Measurements from ENCODE around the gene SLC6A17.

SLC6A17 gene

GRCh38 chr1:110152133-110152785, 2.0 kb downstream of the SLC6A17 start:
- TF ChIP-seq, protein P1, sequence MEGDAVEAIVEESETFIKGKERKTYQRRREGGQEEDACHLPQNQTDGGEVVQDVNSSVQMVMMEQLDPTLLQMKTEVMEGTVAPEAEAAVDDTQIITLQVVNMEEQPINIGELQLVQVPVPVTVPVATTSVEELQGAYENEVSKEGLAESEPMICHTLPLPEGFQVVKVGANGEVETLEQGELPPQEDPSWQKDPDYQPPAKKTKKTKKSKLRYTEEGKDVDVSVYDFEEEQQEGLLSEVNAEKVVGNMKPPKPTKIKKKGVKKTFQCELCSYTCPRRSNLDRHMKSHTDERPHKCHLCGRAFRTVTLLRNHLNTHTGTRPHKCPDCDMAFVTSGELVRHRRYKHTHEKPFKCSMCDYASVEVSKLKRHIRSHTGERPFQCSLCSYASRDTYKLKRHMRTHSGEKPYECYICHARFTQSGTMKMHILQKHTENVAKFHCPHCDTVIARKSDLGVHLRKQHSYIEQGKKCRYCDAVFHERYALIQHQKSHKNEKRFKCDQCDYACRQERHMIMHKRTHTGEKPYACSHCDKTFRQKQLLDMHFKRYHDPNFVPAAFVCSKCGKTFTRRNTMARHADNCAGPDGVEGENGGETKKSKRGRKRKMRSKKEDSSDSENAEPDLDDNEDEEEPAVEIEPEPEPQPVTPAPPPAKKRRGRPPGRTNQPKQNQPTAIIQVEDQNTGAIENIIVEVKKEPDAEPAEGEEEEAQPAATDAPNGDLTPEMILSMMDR (IDR thresholded peaks at IDR 0.05; ENCODE audit: low read depth, low read length), result no peak
- no peak for TF ChIP-seq EZH2phosphoT487 (IDR thresholded peaks at IDR 0.05; ENCODE audit: low read depth)
- peaks cover 8% of the 10 kb centered on the region; the same call in 1 of the 2 replicates for H3K27me3 ChIP-seq (ENCODE audit: low read depth, low read length)

GRCh38 chr1:110153407-110153950, 3.2 kb downstream of the SLC6A17 start:
- H4K20me1 ChIP-seq (ENCODE audit: insufficient read depth, low read length), result no peaks in the 10 kb centered on the region

More at GRCh38 chr1:110152133-110152785, 2.0 kb downstream of the SLC6A17 start:
- no peak overlapping the region for H3K27ac ChIP-seq (ENCODE audit: low read length)
- no peak overlapping the region for H2AFZ ChIP-seq (ENCODE audit: low read depth, low read length)
- no peaks in the 10 kb centered on the region for H3K9me3 ChIP-seq (ENCODE audit: insufficient read depth, low read length)
- no peak overlapping the region for H3K4me3 ChIP-seq (ENCODE audit: low read length)
- no peaks in the 10 kb centered on the region for H3K36me3 ChIP-seq (replicated peaks; ENCODE audit: low read depth, low read length)
- H3K4me1 ChIP-seq (ENCODE audit: low read length), result no peaks in the 10 kb centered on the region
- H3K79me2 ChIP-seq (ENCODE audit: low read length), result no peaks in the 10 kb centered on the region
- no peak overlapping the region for H3K9ac ChIP-seq (ENCODE audit: low read length)
- no peak overlapping the region for H3K4me2 ChIP-seq (ENCODE audit: low read length)
- H4K20me1 ChIP-seq (ENCODE audit: insufficient read depth, low read length), result no peaks in the 10 kb centered on the region

GRCh38 chr1:110155878-110156522, 5.7 kb downstream of the SLC6A17 start:
- TF ChIP-seq, protein P1 (IDR thresholded peaks at IDR 0.05; ENCODE audit: low read depth, low read length), result no peak
- Histone ChIP-seq H3K79me2 (ENCODE audit: low read length) (no peaks in the 10 kb centered on the region), H4K20me1 (ENCODE audit: insufficient read depth, low read length) (no peaks in the 10 kb centered on the region), H3K36me3 (replicated peaks; ENCODE audit: low read depth, low read length) (no peaks in the 10 kb centered on the region), H3K4me2 (ENCODE audit: low read length) (no peak overlapping the region), H2AFZ (ENCODE audit: low read depth, low read length) (no peak overlapping the region), H3K27ac (ENCODE audit: low read length) (no peak overlapping the region), H3K9me3 (ENCODE audit: insufficient read depth, low read length) (no peaks in the 10 kb centered on the region), H3K4me3 (ENCODE audit: low read length) (no peak overlapping the region), H3K9ac (ENCODE audit: low read length) (no peak overlapping the region), H3K4me1 (ENCODE audit: low read length) (no peaks in the 10 kb centered on the region), H3K27me3 (ENCODE audit: low read depth, low read length) (no peaks in the 10 kb centered on the region)

More at GRCh38 chr1:110153407-110153950, 3.2 kb downstream of the SLC6A17 start:
- no peaks in the 10 kb centered on the region for H3K79me2 ChIP-seq (ENCODE audit: low read length)
- TF ChIP-seq, protein P1 (IDR thresholded peaks at IDR 0.05; ENCODE audit: low read depth, low read length), result no peak
- TF ChIP-seq EZH2phosphoT487 (IDR thresholded peaks at IDR 0.05; ENCODE audit: low read depth), result no peak
- H2AFZ ChIP-seq (ENCODE audit: low read depth, low read length), result no peak overlapping the region
- H3K4me3 ChIP-seq (ENCODE audit: low read length), result no peak overlapping the region
- no peaks in the 10 kb centered on the region for H3K9me3 ChIP-seq (ENCODE audit: insufficient read depth, low read length)
- no peaks in the 10 kb centered on the region for H3K4me1 ChIP-seq (ENCODE audit: low read length)
- no peak overlapping the region for H3K9ac ChIP-seq (ENCODE audit: low read length)
- no peak overlapping the region for H3K4me2 ChIP-seq (ENCODE audit: low read length)
- no peak overlapping the region for H3K27ac ChIP-seq (ENCODE audit: low read length)
- no peaks in the 10 kb centered on the region for H3K36me3 ChIP-seq (replicated peaks; ENCODE audit: low read depth, low read length)
- no peaks in the 10 kb centered on the region for H3K27me3 ChIP-seq (ENCODE audit: low read depth, low read length)

GRCh38 chr1:110158261-110158660, 8.0 kb downstream of the SLC6A17 start:
- Histone ChIP-seq H3K27ac (ENCODE audit: low read length) (no peak overlapping the region), H3K4me3 (ENCODE audit: low read length) (no peak overlapping the region), H3K36me3 (replicated peaks; ENCODE audit: low read depth, low read length) (no peaks in the 10 kb centered on the region), H2AFZ (ENCODE audit: low read depth, low read length) (no peak overlapping the region), H3K27me3 (ENCODE audit: low read depth, low read length) (no peaks in the 10 kb centered on the region), H3K4me1 (ENCODE audit: low read length) (no peaks in the 10 kb centered on the region), H3K4me2 (ENCODE audit: low read length) (no peak overlapping the region), H4K20me1 (ENCODE audit: insufficient read depth, low read length) (no peaks in the 10 kb centered on the region), H3K79me2 (ENCODE audit: low read length) (no peaks in the 10 kb centered on the region), H3K9me3 (ENCODE audit: insufficient read depth, low read length) (no peaks in the 10 kb centered on the region), H3K9ac (ENCODE audit: low read length) (no peak overlapping the region)
- TF ChIP-seq EZH2phosphoT487 (IDR thresholded peaks at IDR 0.05; ENCODE audit: low read depth), result no peak
- TF ChIP-seq, protein P1 (IDR thresholded peaks at IDR 0.05; ENCODE audit: low read depth, low read length), result no peak
